Upper lobe of left lung (tissue), 6 donors: Measurements from ENCODE around the gene CD164L2. TPM values are rescaled to one million over a fixed set of nuclear protein-coding genes. Genes with fewer than 3 reads are reported as not detected.

ENCODE experiments used
- ATAC-seq, 2 donors: fragments of 200-7000 bp; cut with Tn5 transposase; one replicate each; pipeline ENCODE4 v1.9.1; 2022; ENCODE audit warnings: mild to moderate bottlenecking in 2 of 2, moderate library complexity in 2 of 2; ENCODE audit not compliant: low FRiP score in 2 of 2
- DNase-seq, 2 donors: peaks; one replicate each; pipeline ENCODE4 v3.0.0-alpha.2; 2019 to 2020
- H3K27ac ChIP-seq, 4 donors: fragments of 200-600 bp; sonication (generic); one replicate each; pipeline ENCODE4 v1.5.1; 2016 to 2019
- H3K27me3 ChIP-seq, 4 donors: fragments of 200-600 bp; sonication (generic); one replicate each; pipeline ENCODE4 v1.5.1; 2017 to 2019
- H3K36me3 ChIP-seq, 4 donors: fragments of 200-600 bp; sonication (generic); one replicate each; pipeline ENCODE4 v1.5.1; 2016 to 2019
- H3K4me1 ChIP-seq, 4 donors: fragments of 200-600 bp; sonication (generic); one replicate each; pipeline ENCODE4 v1.5.1; 2018 to 2019
- H3K4me3 ChIP-seq, 4 donors: fragments of 200-600 bp; sonication (generic); one replicate each; pipeline ENCODE4 v1.5.1; 2017 to 2019; ENCODE audit warnings: mild to moderate bottlenecking in 2 of 4, moderate library complexity in 1 of 4
- H3K9me3 ChIP-seq, 4 donors: fragments of 200-600 bp; sonication (generic); one replicate each; pipeline ENCODE4 v1.5.1; 2018 to 2019
- EP300 ChIP-seq, 4 donors: sonication (generic); formaldehyde crosslinking; IDR thresholded peaks; one replicate each; pipeline ENCODE4 v1.5.1; 2017; ENCODE audit warnings: antibody characterized with exemption in 4 of 4, control low read depth in 2 of 4
- POLR2A ChIP-seq, 4 donors: fragments of 450-650 bp; IDR thresholded peaks; one replicate each; pipeline ENCODE4 v1.5.1; 2016 to 2017; ENCODE audit warnings: antibody characterized with exemption in 4 of 4, mild to moderate bottlenecking in 2 of 4
- POLR2AphosphoS5 ChIP-seq, 2 donors: sonication (generic); formaldehyde crosslinking; IDR thresholded peaks; one replicate each; pipeline ENCODE4 v1.5.1; 2017; ENCODE audit warnings: antibody characterized with exemption in 2 of 2
- WGBS, 2 donors: methylation state at CpG; one replicate each; pipeline ENCODE4 v1.1.5; 2017 to 2018; 5-methylcytosine and 5-hydroxymethylcytosine counted together
- total RNA-seq, 6 donors: library from RNA; depleted of rRNA in 4 of 6; stranded (reverse); fragments of >200 nt in 4 of 6; gene quantifications; one replicate each; pipeline versions ENCODE4 v1.1.0 to v1.2.1, GENCODE V29; 2016 to 2021
- TF ChIP-seq, protein P1 (sequence below), 6 experiments: fragments of 450-650 bp in 4 of 6; fragments of 200-600 bp in 2 of 6; sonication (generic) in 2 of 6; IDR thresholded peaks; one replicate each; pipeline ENCODE4 v1.5.1; 2016 to 2019; ENCODE audit warnings: antibody characterized with exemption in 6 of 6
- donor health status: DM: no; HTN: no; CAD: no; lungs with moderate emphysema.
- donor health status: DM: no; HTN: yes; CAD: no; lungs with severe emphysema.

Gene CD164L2
- total RNA-seq, 6 donors from 2014 or later = 2.3 to 12.3 (median 5.5) TPM

GRCh38 chr1:27331426-27331825, 51.7 kb downstream of the CD164L2 start:
- Histone ChIP-seq H3K27me3 (no peaks in the 10 kb centered on the region), H3K36me3 (peaks cover 14 to 88% (median 55%) of the 10 kb centered on the region in 4 donors), H3K4me3 (no peak overlapping the region), H3K9me3 (no peaks in the 10 kb centered on the region), H3K27ac (peak overlapping the region in 1 of 4 donors; percentile 17), H3K4me1 (peaks cover 2 to 27% (median 11%) of the 10 kb centered on the region in 4 donors)
- ATAC-seq (no peak), DNase-seq (no peak)
- 83 to 85% methylated on average over 1 to 3 of the region's 3 CpGs for WGBS, 2 donors
- TF ChIP-seq EP300 (IDR thresholded peaks at IDR 0.05) = no peak
- TF ChIP-seq, protein P1, sequence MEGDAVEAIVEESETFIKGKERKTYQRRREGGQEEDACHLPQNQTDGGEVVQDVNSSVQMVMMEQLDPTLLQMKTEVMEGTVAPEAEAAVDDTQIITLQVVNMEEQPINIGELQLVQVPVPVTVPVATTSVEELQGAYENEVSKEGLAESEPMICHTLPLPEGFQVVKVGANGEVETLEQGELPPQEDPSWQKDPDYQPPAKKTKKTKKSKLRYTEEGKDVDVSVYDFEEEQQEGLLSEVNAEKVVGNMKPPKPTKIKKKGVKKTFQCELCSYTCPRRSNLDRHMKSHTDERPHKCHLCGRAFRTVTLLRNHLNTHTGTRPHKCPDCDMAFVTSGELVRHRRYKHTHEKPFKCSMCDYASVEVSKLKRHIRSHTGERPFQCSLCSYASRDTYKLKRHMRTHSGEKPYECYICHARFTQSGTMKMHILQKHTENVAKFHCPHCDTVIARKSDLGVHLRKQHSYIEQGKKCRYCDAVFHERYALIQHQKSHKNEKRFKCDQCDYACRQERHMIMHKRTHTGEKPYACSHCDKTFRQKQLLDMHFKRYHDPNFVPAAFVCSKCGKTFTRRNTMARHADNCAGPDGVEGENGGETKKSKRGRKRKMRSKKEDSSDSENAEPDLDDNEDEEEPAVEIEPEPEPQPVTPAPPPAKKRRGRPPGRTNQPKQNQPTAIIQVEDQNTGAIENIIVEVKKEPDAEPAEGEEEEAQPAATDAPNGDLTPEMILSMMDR (IDR thresholded peaks at IDR 0.05) = no peak
- no peak for TF ChIP-seq POLR2AphosphoS5 (IDR thresholded peaks at IDR 0.05)
- TF ChIP-seq POLR2A (IDR thresholded peaks at IDR 0.05) = no peak

DNA sequence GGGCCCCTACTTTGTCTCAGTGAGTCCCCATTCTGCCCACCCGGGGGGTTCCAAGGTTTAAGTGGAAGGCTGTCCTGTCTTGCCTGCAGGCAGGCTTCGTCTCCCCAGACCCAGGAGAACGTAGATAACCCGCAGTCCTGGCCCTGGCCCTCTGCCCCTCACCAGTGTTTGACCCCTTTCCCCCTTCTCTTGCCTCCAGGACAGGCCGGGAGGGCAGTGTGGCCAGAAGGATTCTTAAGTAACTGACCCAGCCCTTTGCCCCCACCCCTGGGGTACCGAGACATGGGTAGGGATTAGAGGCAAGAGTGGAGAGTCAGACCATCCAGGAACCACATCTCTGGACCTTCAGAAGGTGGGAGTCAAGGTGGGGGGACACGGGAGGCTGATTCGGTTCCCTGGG, 52.3 kb downstream of the CD164L2 start:
- TF ChIP-seq POLR2A (IDR thresholded peaks at IDR 0.05) = no peak
- TF ChIP-seq, protein P1 (IDR thresholded peaks at IDR 0.05) = no peak
- no peak for TF ChIP-seq POLR2AphosphoS5 (IDR thresholded peaks at IDR 0.05)
- no peak for TF ChIP-seq EP300 (IDR thresholded peaks at IDR 0.05)
- Histone ChIP-seq H3K9me3 (no peaks in the 10 kb centered on the region), H3K36me3 (peaks cover 14 to 84% (median 54%) of the 10 kb centered on the region in 4 donors), H3K4me3 (no peak overlapping the region), H3K27ac (no peak overlapping the region), H3K4me1 (peaks cover 2 to 33% (median 12%) of the 10 kb centered on the region in 4 donors), H3K27me3 (no peaks in the 10 kb centered on the region)
- ATAC-seq (no peak), DNase-seq (no peak)
- WGBS, 2 donors = 83 to 88% methylated on average over 8 of the region's 8 CpGs

Other genes starting within 250 kb of the CD164L2 start
- gene SLC9A1, start 228.2 kb downstream of the CD164L2 start, total RNA-seq = 10 to 100 TPM; 18.1 to 51.4 (median 31.5) TPM
- gene WDTC1, start 148.7 kb downstream of the CD164L2 start, total RNA-seq = 10 to 100 TPM; 43.5 to 75.0 (median 51.8) TPM
- gene TMEM222, start 61.2 kb downstream of the CD164L2 start, total RNA-seq = 10 to 100 TPM; 11.5 to 43.9 (median 30.1) TPM
- gene SYTL1, start 41.3 kb downstream of the CD164L2 start, total RNA-seq = 10 to 100 TPM; 28.7 to 74.4 (median 44.1) TPM
- gene MAP3K6, start 16.4 kb downstream of the CD164L2 start, total RNA-seq = 100 to 1,000 TPM in 4 of 6 donors, 10 to 100 TPM in 2; 36.6 to 302 (median 118) TPM
- gene FCN3, start 8.5 kb downstream of the CD164L2 start, total RNA-seq = 1,000 to 10,000 TPM in 1 of 6 donors, 100 to 1,000 TPM in 5; 145 to 1,319 (median 555) TPM
- gene GPR3, start 9.3 kb upstream of the CD164L2 start, total RNA-seq = 1 to 10 TPM in 2 of 6 donors, under 1 TPM in 3, not detected in 1; 0.39 to 1.6 (median 0.76) TPM
- 100 to 1,000 TPM in 2 of 6 donors, 10 to 100 TPM in 4; 53.4 to 158 (median 62.2) TPM for gene WASF2, start 106.8 kb upstream of the CD164L2 start, total RNA-seq
- gene AHDC1, start 220.8 kb upstream of the CD164L2 start, total RNA-seq = 10 to 100 TPM; 10.8 to 43.4 (median 26.2) TPM